Measurements from ENCODE around the gene MST1R.
A peak's percentile ranks its signal among the peaks of the same experiment; 100 is the strongest.
"Not testable (repeated sequence)": the region's sequence is repeated elsewhere in the genome, so short reads cannot be mapped to it uniquely, and the experiment has no call there.

The MST1R gene

GRCh38 chr3:49906073-49906743 is 2.5 kb upstream of the MST1R start:
- no peaks in the 10 kb centered on the region for H3K36me3 ChIP-seq
- no peaks in the 10 kb centered on the region for H3K4me1 ChIP-seq
- TF ChIP-seq CTCF (IDR thresholded peaks at IDR 0.05; ENCODE audit: low read depth, low read length) = peak; percentile 27
- no peak overlapping the region for H3K4me3 ChIP-seq (ENCODE audit: low read depth, low read length)
- no peaks in the 10 kb centered on the region for H3K9me3 ChIP-seq
- DNase-seq = peak; percentile 33
- no peaks in the 10 kb centered on the region for H3K27me3 ChIP-seq

- H3K4me1 ChIP-seq; H3K4me3 ChIP-seq (ENCODE audit: low read depth, low read length); DNase-seq; H3K36me3 ChIP-seq; H3K27me3 ChIP-seq; H3K9me3 ChIP-seq: not testable (repeated sequence)
Measured at GRCh38 chr3:49904448-49904847, 775 bp upstream of the MST1R start.

GRCh38 chr3:49902511-49903345 is 945 bp downstream of the MST1R start:
- Histone ChIP-seq H3K27me3 (no peaks in the 10 kb centered on the region), H3K36me3 (no peaks in the 10 kb centered on the region), H3K9me3 (no peaks in the 10 kb centered on the region), H3K4me1 (no peaks in the 10 kb centered on the region), H3K4me3 (ENCODE audit: low read depth, low read length) (no peak overlapping the region)
- no peak for TF ChIP-seq CTCF (IDR thresholded peaks at IDR 0.05; ENCODE audit: low read depth, low read length)
- DNase-seq = no peak

DNA sequence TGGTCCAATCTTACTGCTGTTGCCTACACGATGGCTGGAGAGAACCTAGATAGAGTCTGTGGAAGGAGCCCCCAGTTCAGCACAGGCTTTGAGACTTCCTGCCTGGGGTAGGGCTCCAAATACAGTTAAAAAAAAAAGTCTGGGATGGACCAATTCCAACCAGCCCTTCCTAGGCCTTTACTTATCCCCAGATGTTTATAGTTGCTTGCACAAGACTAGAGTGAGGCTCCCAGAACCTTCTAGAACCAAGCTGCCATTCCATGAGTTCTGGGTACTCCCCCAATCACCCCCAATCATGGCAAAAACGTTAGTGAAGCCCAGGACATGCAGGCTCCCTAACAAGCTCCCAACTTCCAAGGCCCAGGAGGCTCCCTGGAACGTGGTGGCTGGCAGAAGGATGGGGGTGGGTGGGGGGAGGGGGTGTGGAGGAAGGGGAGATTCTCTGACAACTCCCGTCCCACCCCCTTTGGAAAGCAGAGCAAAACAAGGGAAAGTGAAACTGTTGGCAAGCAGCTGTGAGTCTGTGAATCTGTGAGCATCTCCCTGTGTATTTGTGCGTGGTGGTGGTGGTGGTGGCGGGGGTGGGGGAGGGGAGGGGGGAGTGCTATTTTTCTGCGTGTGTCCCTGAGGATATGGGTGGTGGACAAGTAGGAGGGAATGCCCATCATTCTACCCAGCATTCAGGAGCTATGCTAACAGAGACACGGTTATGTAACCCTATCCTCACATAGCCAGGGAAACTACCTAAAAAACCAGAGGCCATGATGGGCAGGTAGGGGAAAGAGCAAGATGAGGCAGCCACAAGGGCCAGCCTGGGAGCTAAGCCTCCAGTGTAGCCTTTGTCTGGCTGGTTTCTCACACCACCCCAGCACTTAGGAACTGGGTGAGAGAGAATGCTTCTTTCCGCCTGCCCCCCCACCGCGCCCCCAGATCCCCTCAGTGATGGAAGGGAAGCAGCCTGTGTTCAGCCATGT is 2.0 kb downstream of the MST1R start:
- DNase-seq = no peak
- Histone ChIP-seq H3K4me3 (ENCODE audit: low read depth, low read length) (no peak overlapping the region), H3K36me3 (no peaks in the 10 kb centered on the region), H3K4me1 (no peaks in the 10 kb centered on the region), H3K9me3 (no peaks in the 10 kb centered on the region), H3K27me3 (no peaks in the 10 kb centered on the region)
- no peak for TF ChIP-seq CTCF (IDR thresholded peaks at IDR 0.05; ENCODE audit: low read depth, low read length)

- Histone ChIP-seq H3K9me3 (no peaks in the 10 kb centered on the region), H3K4me1 (no peaks in the 10 kb centered on the region), H3K4me3 (ENCODE audit: low read depth, low read length) (no peak overlapping the region), H3K36me3 (no peaks in the 10 kb centered on the region), H3K27me3 (no peaks in the 10 kb centered on the region)
- no peak for DNase-seq
- no peak for TF ChIP-seq CTCF (IDR thresholded peaks at IDR 0.05; ENCODE audit: low read depth, low read length)
Measured at GRCh38 chr3:49900491-49901153, 3.1 kb downstream of the MST1R start.

DNA sequence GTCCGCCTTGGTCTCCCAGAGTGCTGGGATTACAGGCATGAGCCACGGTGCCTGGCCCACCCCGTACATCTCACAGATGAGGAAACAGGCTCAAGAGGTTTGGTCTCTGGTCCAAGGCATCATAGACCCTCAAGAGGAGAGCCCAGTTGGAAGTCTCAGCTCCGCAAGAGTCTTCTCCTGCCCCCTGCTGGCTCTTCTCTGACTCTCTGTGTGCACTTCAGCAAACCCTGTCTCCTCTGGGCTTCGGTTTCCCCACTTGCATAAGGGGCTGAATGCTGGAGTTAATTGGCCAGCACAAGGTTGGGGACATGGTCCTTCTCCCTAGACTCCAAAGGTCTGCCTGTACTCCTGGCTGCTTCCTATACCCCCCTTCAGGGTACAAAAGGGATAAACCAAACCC is 3.9 kb downstream of the MST1R start:
- no peaks in the 10 kb centered on the region for H3K27me3 ChIP-seq

More for the DNA sequence above, 3.9 kb downstream of the MST1R start:
- Histone ChIP-seq H3K4me3 (ENCODE audit: low read depth, low read length) (no peak overlapping the region), H3K4me1 (no peaks in the 10 kb centered on the region), H3K36me3 (no peaks in the 10 kb centered on the region), H3K9me3 (no peaks in the 10 kb centered on the region)
- DNase-seq = peak; percentile 51
- TF ChIP-seq CTCF (IDR thresholded peaks at IDR 0.05; ENCODE audit: low read depth, low read length) = peak; percentile 54
